SU-DHL-6 (cell line): ENCODE data around the gene GARRE1.

Experiments
- EZH2phosphoT487 ChIP-seq: fragments of 200-600 bp; sonication (generic), shearing (Covaris generic); conservative IDR thresholded peaks from 2 replicates; pipeline ENCODE4 v1.6.1; 2018; ENCODE audit warnings: mild to moderate bottlenecking, antibody characterized with exemption, low read length, moderate library complexity, mixed read lengths
- TF ChIP-seq, protein P1 (sequence below): fragments of 200-600 bp; sonication (generic); IDR thresholded peaks from one replicate; pipeline ENCODE4 v1.5.1; 2017; ENCODE audit warnings: antibody characterized with exemption, mild to moderate bottlenecking, low read length, moderate library complexity; ENCODE audit not compliant: insufficient read depth, poor library complexity, severe bottlenecking

DNA sequence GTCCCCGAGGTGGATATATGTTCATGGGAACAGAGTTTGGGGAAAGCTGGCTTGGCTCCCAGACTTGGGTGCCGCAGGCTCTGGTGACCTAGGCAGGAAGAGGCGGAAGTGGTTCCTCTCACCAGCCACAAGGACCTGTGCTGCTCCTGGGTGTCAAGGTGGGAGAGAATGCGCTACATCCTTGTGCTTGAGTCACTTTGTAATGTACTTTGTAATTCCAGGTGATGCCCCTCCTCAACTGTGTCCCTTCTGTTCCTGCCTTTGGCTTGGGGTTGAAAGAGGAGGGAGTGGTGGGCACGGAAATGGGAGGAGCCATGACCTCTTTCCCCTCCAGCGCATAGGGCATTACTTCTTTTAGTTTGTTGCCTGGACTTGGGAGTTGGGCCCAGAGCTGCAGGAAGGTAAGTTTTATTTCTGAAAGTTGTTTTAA is 10.9 kb downstream of the GARRE1 start:
- TF ChIP-seq, protein P1, sequence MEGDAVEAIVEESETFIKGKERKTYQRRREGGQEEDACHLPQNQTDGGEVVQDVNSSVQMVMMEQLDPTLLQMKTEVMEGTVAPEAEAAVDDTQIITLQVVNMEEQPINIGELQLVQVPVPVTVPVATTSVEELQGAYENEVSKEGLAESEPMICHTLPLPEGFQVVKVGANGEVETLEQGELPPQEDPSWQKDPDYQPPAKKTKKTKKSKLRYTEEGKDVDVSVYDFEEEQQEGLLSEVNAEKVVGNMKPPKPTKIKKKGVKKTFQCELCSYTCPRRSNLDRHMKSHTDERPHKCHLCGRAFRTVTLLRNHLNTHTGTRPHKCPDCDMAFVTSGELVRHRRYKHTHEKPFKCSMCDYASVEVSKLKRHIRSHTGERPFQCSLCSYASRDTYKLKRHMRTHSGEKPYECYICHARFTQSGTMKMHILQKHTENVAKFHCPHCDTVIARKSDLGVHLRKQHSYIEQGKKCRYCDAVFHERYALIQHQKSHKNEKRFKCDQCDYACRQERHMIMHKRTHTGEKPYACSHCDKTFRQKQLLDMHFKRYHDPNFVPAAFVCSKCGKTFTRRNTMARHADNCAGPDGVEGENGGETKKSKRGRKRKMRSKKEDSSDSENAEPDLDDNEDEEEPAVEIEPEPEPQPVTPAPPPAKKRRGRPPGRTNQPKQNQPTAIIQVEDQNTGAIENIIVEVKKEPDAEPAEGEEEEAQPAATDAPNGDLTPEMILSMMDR = no peak
- no peak for TF ChIP-seq EZH2phosphoT487
